Glomerular visceral epithelial cell (primary cell): ENCODE measurements around the gene NEURL3.
"Not testable (repeated sequence)": the region's sequence is repeated elsewhere in the genome, so short reads cannot be mapped to it uniquely, and the experiment has no call there.

Experiments
- DNase-seq: peaks from one replicate; pipeline ENCODE4 v3.0.0-alpha.2; 2016; ENCODE audit errors: extremely low spot score

The NEURL3 gene

GRCh38 chr2:96505231-96505889 is at the start of gene NEURL3:
Gene NEURL3 (minus strand): TSS chr2:96505357. CDS start chr2:96505286, 71 bp downstream.
- DNase-seq: peak; percentile 98

DNA sequence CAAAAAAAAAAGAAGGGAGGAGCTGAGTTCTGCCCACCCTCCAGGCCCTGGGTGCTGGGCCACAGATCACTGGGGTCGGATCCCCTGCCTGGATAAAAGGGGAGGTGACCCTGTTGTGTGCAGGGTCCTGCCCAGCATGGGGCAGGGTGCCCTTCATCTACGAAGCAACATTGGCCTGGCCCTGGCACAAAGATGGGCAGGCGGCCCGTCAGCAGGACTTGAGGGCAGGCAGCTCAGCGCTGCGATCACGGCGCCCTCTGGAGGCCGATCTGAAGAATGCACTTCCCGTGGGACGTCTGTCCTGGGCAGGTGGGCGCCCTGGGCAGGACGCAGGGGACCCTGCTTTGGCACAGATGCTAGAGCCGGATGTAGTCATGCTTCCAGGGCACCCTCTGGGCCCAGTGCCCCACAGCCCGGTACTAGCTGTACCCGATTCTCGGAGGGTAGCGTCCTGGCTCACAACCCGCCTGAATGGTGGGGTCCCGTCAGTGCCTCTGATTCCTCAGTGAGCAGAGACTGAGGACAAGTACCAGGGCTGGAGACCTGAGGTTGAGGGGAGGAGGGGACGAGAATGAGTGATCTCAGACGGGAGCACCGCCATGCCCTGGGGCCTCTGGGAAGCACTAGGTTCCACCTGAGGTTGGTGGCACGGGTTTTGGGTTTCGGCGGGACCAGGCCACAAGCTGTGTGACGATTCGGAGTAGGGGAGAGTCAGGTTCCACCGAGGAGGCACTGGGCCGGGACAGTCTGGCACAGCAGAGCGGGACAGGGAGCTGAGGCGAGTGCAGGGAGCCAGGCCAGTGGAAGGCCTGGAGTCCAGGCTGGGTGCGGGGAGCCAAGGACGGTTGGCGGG is 49.4 kb upstream of the NEURL3 start:
- peak; percentile 65 for DNase-seq

GRCh38 chr2:96553957-96554292 is 48.8 kb upstream of the NEURL3 start:
- DNase-seq: not testable (repeated sequence)

DNA sequence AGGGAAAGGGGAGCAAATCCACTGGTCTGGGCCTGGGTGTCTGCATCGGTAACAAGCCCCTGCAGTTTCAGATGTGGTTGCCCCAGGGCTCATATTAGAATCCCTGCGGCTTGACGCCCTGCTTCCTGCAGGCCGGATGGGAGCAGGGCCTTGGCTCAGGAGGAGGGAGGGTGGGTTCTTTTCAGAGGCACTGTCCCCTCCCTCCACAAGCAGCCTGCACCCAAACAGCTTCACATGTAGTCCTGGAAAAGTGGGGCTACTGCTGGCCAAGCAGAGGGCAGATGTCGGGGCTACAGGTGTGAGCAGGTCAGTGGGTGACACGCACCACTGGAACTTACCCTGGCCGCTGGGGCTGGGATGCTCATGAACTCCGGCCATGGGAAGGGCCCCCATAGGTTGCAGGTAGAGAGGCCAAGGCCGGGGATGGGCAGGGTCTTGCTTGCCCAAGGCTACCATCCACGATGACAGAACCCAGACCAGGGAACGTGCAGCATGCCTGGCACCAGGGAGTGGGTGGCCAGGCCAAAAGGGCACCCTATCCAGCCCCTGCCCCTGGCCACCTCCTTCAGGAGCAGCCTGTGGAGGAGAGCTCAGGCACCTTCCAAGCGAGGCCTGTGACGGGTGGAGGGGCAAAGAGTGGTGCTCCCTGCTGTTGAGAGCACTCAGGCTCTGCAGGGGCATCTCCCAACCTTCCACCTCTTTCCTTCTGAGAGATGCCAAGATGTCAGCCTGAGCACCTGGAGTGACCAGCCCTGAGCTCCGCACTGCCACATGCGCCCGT is 48.2 kb upstream of the NEURL3 start:
- DNase-seq: no peak

DNA sequence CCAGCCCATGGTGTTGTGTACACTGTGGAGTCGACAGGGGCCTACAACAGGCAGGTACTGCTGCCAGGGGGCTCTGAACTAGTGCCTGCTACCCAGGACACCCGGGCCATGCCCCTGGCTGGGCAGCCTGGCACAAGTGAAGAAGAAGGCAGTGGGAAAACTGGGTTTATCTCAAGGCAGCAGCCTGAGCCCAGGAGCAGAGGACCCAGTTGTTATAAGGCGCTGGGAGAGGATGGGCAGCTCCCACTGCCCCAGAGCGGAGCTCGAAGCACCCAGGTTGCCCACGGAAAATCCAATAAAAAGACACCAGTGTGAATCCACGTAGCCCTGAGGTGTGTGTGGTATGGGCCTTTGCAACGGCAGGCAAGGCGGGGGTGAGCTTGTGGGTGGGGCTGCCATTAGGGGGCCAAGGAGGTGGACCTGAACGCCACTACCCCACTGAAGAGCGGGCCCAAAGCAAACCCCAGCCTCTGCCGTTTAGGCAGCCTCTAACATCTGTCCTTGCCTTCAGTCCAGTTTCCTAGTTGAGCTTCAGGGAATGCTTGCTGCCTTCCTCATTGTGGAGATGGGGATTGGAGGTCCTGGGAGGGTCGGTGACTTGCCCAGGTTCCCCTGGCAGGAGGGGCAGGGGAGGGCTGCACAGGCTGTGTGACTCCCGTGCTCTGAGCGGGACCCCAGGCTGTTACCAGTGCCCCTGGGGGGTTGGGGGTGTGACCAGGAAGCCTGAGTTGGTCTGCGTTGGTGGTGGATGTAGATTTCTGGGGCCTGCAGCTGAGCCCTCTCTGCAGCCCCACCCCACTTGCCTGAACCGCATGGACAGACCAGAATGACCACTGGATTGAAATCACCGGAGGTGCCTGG is 47.4 kb upstream of the NEURL3 start:
- DNase-seq: no peak

GRCh38 chr2:96551605-96552314 is 46.6 kb upstream of the NEURL3 start:
- no peak for DNase-seq

- no peak for DNase-seq
Observed at GRCh38 chr2:96550787-96551604, 45.8 kb upstream of the NEURL3 start.

DNA sequence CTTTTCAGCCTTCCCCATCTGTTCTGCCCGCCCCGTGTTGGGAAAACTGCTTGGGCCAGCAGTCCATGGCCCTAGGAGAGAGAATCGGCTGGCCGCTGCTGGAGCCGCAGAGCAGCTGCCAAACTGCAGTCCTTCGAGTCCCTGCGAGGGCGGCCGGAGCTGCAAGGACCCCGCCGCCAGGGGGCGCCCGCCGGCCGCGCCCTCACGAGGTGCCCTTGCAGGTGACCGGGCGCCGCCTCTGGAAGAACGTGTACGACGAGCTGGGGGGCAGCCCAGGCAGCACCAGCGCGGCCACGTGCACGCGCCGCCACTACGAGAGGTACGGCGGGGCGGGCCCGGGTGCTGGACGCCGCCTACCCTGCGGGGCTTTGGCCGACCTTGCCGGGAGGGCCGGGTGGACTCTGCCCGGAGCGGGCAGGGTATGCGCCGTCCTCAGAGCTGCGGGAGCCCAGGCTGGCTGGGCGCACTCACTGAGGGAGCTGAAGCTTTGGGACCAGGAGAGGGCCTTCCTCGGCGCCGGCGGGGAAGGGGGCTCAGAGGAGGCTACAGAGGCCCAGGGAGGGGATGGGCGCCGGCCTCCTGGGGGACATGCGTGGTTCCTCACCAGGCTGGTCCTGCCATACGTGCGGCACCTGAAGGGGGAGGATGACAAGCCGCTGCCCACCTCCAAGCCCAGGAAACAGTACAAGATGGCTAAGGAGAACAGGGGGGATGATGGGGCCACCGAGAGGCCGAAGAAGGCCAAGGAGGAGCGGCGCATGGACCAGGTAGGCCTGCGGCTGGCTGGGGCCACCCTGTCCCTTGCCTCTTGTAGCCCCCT is 45.0 kb upstream of the NEURL3 start:
- DNase-seq: peak; percentile 38

- no peak for DNase-seq
Observed at GRCh38 chr2:96549466-96549785, 44.3 kb upstream of the NEURL3 start.

GRCh38 chr2:96548558-96549465 is 43.7 kb upstream of the NEURL3 start:
- DNase-seq: no peak

DNA sequence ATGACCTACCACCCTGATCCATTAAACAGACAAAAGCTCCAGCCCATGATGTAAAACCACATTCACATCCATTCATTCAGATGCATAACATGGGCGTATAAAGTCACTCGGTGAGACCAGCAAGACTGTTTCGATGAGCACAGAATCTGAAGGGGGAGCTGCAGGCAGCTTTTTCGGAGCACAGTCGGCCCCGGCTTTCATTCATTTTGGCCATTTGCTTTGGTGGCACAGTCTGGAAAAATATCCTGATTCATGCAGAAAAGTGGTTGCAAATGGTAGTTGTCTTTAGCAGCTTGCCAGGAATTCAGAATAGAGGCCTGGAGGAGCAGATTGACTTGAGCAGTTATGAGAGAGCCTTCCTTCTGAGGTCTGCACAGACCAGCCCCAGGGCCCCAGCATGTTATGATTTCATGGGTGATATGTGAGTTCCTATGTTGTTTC is 42.6 kb upstream of the NEURL3 start:
- no peak for DNase-seq

- DNase-seq: no peak
Observed at GRCh38 chr2:96547203-96547641, 42.1 kb upstream of the NEURL3 start.

- DNase-seq: no peak
Observed at GRCh38 chr2:96546797-96547196, 41.6 kb upstream of the NEURL3 start.

- no peak for DNase-seq
Observed at GRCh38 chr2:96546321-96546720, 41.2 kb upstream of the NEURL3 start.

DNA sequence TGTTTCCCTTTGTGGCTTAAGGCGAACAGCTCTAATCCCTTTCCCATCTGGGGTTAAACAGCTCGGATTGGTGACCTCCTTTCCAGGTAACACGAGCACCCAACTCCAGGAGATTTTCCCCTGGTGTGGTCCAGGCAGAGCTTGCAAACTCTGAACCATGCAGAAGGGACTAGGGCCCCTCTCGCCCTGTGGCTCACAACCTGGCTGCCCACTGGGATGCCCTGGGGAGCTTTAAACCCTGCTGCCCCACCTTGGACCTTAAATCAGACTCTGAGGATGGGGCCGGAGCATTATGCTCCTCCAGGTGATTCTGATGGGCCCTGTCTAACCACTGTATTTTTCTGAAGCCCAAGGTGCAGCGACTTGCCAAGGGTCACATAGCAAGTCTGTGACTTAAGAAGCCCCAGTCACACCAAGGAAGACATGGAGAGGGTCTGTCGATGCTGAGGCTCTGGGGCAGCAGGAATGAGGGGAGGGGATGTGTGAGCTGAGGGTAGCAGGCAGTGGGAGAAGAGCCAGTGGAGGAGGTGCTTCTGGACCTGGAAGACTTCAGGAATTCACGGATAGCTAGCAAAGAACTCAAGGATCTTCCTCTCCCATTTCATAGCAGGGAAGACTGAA is 37.3 kb upstream of the NEURL3 start:
- DNase-seq: no peak

DNA sequence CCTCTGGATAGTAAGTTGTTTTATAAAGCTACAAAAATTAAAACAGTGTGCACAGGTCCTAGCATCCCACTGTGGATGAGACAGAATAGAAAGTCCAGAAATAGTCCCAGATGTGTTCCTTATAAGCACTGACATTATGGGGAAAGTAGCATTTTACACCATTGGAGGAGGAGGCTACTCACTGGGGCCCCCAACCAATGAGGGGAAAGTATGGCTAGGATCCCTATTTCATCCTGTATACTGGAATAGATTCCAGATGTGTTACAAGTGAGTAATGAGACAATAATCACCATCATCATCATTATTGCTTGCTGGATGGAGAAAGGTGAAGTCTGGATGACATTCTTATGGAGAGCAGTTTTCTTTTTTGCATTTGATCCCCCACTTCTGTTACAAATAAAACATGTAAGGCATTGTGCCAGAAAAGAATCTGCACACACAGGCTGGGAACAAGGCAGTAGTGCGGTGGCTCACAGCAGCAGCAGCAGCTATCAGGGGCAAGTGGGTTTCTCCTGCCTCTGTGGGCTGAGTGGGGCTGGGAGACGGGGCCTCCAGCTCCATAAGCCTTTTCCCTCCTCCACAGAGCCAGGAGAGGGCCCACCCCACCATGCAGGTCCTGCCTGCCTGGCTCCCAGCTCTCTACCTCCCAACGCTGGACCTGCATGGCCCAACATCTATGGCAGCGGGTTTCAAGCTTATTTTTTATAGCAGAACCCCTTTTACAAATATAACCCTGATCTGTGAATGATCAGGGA is 36.4 kb upstream of the NEURL3 start:
- DNase-seq: no peak

DNA sequence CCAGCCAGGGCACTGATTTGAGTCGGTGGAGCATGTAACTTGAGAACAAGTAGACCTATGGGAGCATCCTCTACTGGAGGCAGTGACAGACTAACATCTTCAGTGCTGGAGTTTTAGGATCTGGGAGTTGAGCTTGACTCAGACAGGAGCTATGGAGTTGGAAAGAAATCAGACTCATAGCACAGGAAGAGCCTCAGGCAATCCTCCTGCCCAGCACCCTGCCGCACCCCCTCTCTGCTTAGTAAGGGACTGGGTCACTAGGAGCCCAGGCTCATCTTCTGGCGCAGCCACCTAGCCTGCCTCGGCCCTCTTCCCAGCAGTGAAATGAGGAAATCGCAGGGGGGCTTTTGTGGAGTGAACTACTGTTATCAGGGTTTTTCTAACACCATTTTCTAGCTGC is 35.0 kb upstream of the NEURL3 start:
- no peak for DNase-seq
